Mesothelial cell of epicardium (in vitro differentiated cells): Measurements from ENCODE around the gene AANAT. TPM values are rescaled to one million over a fixed set of nuclear protein-coding genes. Genes with fewer than 3 reads are reported as not detected.
"Not testable (repeated sequence)": the region's sequence is repeated elsewhere in the genome, so short reads cannot be mapped to it uniquely, and the experiment has no call there.

Experiments
- DNase-seq, 2 experiments: peaks; one replicate each; pipeline ENCODE4 v3.0.0; 2021; ENCODE audit warnings: low spot score in 2 of 2; ENCODE audit not compliant: unreplicated experiment in 2 of 2
- H3K27ac Mint-ChIP-seq: 2 replicates; pipeline ENCODE4 v1.8.0; 2021; ENCODE audit warnings: mixed read lengths
- H3K27me3 Mint-ChIP-seq: 2 replicates; pipeline ENCODE4 v1.8.0; 2021; ENCODE audit warnings: low read depth, mixed read lengths
- H3K36me3 Mint-ChIP-seq: 2 replicates; pipeline ENCODE4 v1.8.0; 2021; ENCODE audit warnings: mixed read lengths
- H3K4me1 Mint-ChIP-seq: 2 replicates; pipeline ENCODE4 v1.8.0; 2021; ENCODE audit warnings: mixed read lengths
- H3K4me3 Mint-ChIP-seq: 2 replicates; pipeline ENCODE4 v1.8.0; 2021; ENCODE audit warnings: mild to moderate bottlenecking, moderate library complexity, mixed read lengths
- H3K9me3 Mint-ChIP-seq: 2 replicates; pipeline ENCODE4 v1.8.0; 2021; ENCODE audit warnings: mixed read lengths
- CTCF ChIP-seq: fragments of 200-600 bp; sonication (generic); IDR thresholded peaks from one replicate; pipeline ENCODE4 v1.5.0; 2021; ENCODE audit warnings: antibody characterized with exemption; ENCODE audit not compliant: unreplicated experiment
- total RNA-seq: library from RNA; stranded (reverse); gene quantifications from 3 replicates; pipeline ENCODE4 v1.2.1, GENCODE V29; 2021

The AANAT gene
- total RNA-seq, 1 donor from 2014 or later = 0.22 TPM

DNA sequence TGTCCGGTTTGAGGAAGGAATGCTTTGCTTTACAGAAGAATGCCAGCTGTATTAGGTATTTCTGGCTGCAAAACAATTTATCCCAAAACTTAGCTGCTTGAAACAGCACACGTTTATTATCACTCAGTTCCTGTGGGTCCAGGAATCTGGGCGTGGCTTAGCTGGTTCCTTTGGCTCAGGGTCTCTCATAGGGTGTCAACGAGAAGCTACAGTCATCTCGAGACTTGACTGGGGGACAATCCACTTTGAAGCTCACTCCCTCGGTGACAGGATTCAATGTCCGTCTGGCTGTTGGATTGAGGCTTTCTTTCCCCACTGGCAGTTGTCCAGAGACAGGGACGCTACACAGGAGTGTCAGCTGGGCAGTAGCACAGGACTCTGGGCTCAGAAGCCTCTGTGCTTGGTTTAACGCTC, 43.4 kb downstream of the AANAT start:
- DNase-seq = no peak
- Mint-ChIP-seq H3K9me3 (no peaks in the 10 kb centered on the region), H3K4me1 (peaks cover 6% of the 10 kb centered on the region)

GRCh38 chr17:76511668-76512365, 44.4 kb downstream of the AANAT start:
- Mint-ChIP-seq H3K9me3 (no peaks in the 10 kb centered on the region), H3K36me3 (no peaks in the 10 kb centered on the region), H3K27me3 (peaks cover 17% of the 10 kb centered on the region), H3K4me1 (peaks cover 6% of the 10 kb centered on the region), H3K4me3 (no peak overlapping the region), H3K27ac (no peak overlapping the region)
- no peak for TF ChIP-seq CTCF
- no peak for DNase-seq

More for the DNA sequence above, 43.4 kb downstream of the AANAT start:
- H3K27ac Mint-ChIP-seq = peak overlapping the region; percentile 41
- peaks cover 19% of the 10 kb centered on the region for H3K27me3 Mint-ChIP-seq
- H3K4me3 Mint-ChIP-seq = no peak overlapping the region
- TF ChIP-seq CTCF = no peak
- H3K36me3 Mint-ChIP-seq = no peaks in the 10 kb centered on the region

GRCh38 chr17:76512366-76513305, 45.2 kb downstream of the AANAT start:
- Mint-ChIP-seq H3K4me1 (peaks cover 6% of the 10 kb centered on the region), H3K4me3 (no peak overlapping the region), H3K27me3 (peaks cover 11% of the 10 kb centered on the region), H3K9me3 (no peaks in the 10 kb centered on the region), H3K27ac (no peak overlapping the region), H3K36me3 (no peaks in the 10 kb centered on the region)
- DNase-seq = no peak
- TF ChIP-seq CTCF = no peak

- peaks cover 5% of the 10 kb centered on the region for H3K27me3 Mint-ChIP-seq
- no peaks in the 10 kb centered on the region for H3K9me3 Mint-ChIP-seq
- H3K4me3 Mint-ChIP-seq = no peak overlapping the region
- TF ChIP-seq CTCF = no peak
- DNase-seq = no peak
- peaks cover 6% of the 10 kb centered on the region for H3K4me1 Mint-ChIP-seq
- no peaks in the 10 kb centered on the region for H3K36me3 Mint-ChIP-seq
- no peak overlapping the region for H3K27ac Mint-ChIP-seq
These were observed 45.9 kb downstream of the AANAT start for GRCh38 chr17:76513306-76513692.

DNA sequence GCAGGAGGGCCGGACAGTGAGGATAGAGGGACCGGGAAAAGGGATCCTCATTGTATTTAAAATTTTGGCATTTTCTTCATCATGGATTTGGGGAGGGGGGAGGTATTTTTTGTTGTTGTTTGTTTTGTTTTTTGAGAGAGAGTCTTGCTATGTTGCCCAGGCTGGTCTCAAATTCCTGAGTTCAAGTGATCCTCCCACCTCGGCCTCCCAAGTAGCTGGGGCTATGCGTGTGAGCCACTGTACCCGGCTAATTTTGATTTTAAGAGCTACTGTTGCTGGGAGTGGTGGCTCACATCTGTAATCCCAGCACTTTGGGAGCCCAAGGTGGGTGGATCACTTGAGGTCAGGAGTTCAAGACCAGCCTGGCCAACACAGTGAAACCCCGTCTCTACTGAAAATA, 47.0 kb downstream of the AANAT start:
- H3K4me1 Mint-ChIP-seq = peaks cover 11% of the 10 kb centered on the region

More for the DNA sequence above, 47.0 kb downstream of the AANAT start:
- not testable (repeated sequence) for H3K9me3 Mint-ChIP-seq, DNase-seq, H3K27me3 Mint-ChIP-seq, H3K36me3 Mint-ChIP-seq, H3K4me3 Mint-ChIP-seq
- H3K27ac Mint-ChIP-seq = peak overlapping the region; percentile 30
